HG03460 (cell line): ENCODE measurements around the gene HMGCR.

Experiments
- ATAC-seq: cut with Tn5 transposase; IDR thresholded peaks from one replicate; pipeline ENCODE4 v1.9.1; 2021; ENCODE audit not compliant: unreplicated experiment

The HMGCR gene

DNA sequence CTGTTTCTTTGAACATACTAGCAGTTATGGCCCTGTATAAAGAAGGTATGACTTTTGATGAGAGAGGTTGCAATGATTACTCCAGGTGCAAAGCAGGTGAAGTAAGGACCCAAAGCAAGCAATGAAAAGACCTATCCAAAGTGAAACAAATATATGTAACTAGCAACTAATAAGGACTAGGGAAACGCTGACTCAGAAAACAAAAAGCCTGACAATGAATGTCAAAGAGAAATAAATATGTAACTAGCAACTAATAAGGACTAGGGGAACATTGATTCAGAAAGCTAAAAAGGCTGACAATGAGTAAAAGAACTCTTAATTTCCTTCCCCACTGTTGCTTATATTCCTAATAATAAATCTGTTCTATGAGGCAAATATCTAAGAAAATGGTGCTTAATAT, 43.1 kb downstream of the HMGCR start:
- no peak for ATAC-seq

- ATAC-seq = no peak
Observed at GRCh38 chr5:75381456-75381855, 44.4 kb downstream of the HMGCR start.

DNA sequence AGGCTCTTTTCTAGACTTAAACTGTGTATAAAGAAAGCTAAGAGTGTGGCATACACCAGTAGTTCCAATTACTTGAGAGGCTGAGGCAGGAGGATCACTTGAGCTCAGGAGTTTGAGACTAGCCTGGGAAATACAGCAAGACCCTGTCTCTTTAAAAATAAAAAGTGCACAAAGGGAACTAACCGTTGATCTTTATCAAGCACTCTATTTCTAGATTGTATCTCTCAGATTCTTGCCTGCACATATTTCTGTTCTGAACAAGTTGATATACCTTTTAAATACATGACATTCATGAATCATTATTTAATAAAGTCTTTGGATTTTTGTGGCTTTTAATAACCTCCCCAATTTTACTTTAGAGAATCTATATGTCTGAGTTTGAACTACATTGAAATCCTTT, 47.2 kb downstream of the HMGCR start:
- ATAC-seq = no peak

DNA sequence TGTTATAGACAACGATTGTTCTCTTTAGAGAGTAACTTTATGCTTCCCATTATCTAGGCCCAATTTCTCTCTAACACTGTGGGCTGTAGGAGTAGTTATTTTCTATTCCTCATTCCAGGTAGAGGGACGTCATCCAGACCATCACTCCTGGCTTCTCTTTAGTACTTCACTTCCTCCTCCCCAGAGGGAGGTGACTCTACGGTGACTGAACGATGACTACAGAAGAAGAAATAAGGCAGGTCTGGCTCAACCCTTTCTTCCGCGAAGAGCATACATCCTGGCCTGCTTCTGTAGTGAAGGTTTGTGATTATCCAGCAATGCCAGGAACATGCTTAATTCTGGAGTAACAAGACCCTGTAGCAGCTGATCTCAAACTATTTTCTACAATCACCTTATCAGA, 50.8 kb downstream of the HMGCR start:
- ATAC-seq = no peak

DNA sequence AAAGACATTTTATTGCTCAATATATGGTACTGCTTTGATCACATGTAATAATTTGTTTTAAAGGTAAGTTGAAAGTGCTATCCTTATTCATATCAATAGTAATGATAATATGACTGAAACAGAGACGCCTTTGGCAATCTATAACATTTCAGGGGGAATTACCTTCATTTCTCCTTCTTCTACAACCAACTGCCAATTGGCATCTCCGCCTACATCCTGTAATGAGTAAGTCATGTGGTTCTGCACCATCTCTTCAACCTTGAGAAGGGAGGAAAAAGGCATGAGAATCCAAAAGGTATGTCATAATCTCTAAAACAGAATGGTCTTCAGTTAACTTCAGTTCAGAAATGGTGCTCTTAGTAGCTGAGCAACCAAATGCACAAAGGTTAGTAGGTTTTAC, 52.4 kb downstream of the HMGCR start:
- ATAC-seq = no peak

DNA sequence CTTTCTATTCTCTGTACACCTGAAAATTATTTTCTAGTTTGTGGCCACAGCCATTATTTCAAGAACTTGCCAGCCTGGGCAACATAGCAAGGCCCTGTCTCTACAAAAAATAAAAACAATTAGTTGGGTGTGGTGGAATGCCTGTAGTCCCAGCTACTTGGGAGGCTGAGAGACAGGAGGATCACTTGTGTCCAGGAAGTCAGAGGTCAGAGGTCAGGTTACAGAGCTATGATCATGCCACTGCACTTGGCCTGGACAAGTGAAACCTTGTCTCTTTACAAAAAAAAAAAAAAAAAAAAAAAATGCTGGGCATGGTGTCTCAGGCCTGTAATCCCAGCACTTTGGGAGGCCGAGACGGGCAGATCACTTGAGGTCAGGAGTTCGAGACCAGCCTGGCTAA, 58.3 kb downstream of the HMGCR start:
- no peak for ATAC-seq

DNA sequence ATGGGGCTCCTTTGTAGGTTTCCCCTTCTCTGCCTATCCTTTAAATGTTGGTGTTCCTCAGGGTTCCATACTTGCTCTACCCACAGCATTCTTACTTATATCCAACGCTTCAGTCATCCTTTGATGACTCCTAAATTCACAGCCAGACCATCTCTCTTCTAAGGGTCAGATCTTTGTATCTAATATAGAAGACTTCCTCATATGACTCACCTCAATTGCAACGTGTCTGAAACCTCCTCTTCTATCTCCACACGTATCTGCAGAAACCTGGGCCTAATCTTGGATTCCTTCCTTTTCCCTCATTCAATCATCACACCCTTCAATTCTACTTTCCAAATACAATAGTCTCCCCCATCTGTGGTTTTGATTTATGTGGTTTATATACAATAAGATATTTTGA, 68.3 kb downstream of the HMGCR start:
- no peak for ATAC-seq
